Liver (tissue), 9 donors: ENCODE results near the gene NKX6-1. TPM values are rescaled to one million over a fixed set of nuclear protein-coding genes. Genes with fewer than 3 reads are reported as not detected.

Experiments
- DNase-seq: peaks from one replicate; pipeline ENCODE4 v3.0.0-alpha.2; 2017; ENCODE audit warnings: low spot score
- H3K27ac ChIP-seq, 2 donors: one replicate each; pipeline ENCODE4 v1.7.0; 2013; ENCODE audit warnings: inconsistent platforms in 2 of 2, low read length in 2 of 2, control low read depth in 1 of 2, low read depth in 1 of 2, mild to moderate bottlenecking in 1 of 2
- H3K27me3 ChIP-seq, 4 donors: one replicate each; pipeline versions ENCODE4 v1.6.1 to v1.7.0; 2013; ENCODE audit warnings: low read length in 3 of 4, inconsistent platforms in 1 of 4, mild to moderate bottlenecking in 1 of 4, moderate library complexity in 1 of 4; ENCODE audit not compliant: control insufficient read depth in 4 of 4, insufficient read depth in 4 of 4
- H3K36me3 ChIP-seq, 4 donors: one replicate each; pipeline versions ENCODE4 v1.6.1 to v1.7.0; 2013; ENCODE audit warnings: low read length in 3 of 4, mild to moderate bottlenecking in 3 of 4, low read depth in 1 of 4, moderate library complexity in 1 of 4; ENCODE audit not compliant: control insufficient read depth in 4 of 4, insufficient read depth in 3 of 4
- H3K4me1 ChIP-seq, 4 donors: one replicate each; pipeline versions ENCODE4 v1.6.1 to v1.7.0; 2013; ENCODE audit warnings: low read length in 3 of 4, mild to moderate bottlenecking in 3 of 4, moderate library complexity in 1 of 4; ENCODE audit not compliant: control insufficient read depth in 4 of 4, insufficient read depth in 4 of 4
- H3K4me3 ChIP-seq, 3 donors: one replicate each; pipeline versions ENCODE4 v1.6.1 to v1.7.0; 2013; ENCODE audit warnings: low read length in 3 of 3, control low read depth in 1 of 3, low read depth in 1 of 3, mild to moderate bottlenecking in 1 of 3
- H3K9ac ChIP-seq, 2 donors: one replicate each; pipeline ENCODE4 v1.7.0; 2013; ENCODE audit warnings: low read length in 2 of 2, mild to moderate bottlenecking in 2 of 2, moderate library complexity in 2 of 2, control low read depth in 1 of 2, low read depth in 1 of 2
- H3K9me3 ChIP-seq, 4 donors: one replicate each; pipeline versions ENCODE4 v1.6.1 to v1.7.0; 2013; ENCODE audit warnings: low read length in 3 of 4; ENCODE audit not compliant: control insufficient read depth in 4 of 4
- ATF3 ChIP-seq: IDR thresholded peaks from 2 replicates; pipeline ENCODE4 v1.6.1; 2016; ENCODE audit warnings: antibody characterized with exemption
- EGR1 ChIP-seq, 2 donors: IDR thresholded peaks; 2 replicates each; pipeline ENCODE4 v1.6.1; 2016 to 2018; ENCODE audit warnings: antibody characterized with exemption in 2 of 2, low read depth in 2 of 2
- FOXA2 ChIP-seq: IDR thresholded peaks from 2 replicates; pipeline ENCODE4 v1.6.1; 2016; ENCODE audit warnings: antibody characterized with exemption
- GABPA ChIP-seq, 2 donors: IDR thresholded peaks in 1 of 2; conservative IDR thresholded peaks in 1 of 2; 2 replicates each; pipeline ENCODE4 v1.6.1; 2016; ENCODE audit warnings: antibody characterized with exemption in 2 of 2, mild to moderate bottlenecking in 1 of 2, moderate library complexity in 1 of 2
- HNF4A ChIP-seq, 2 donors: conservative IDR thresholded peaks; 2 replicates each; pipeline ENCODE4 v1.6.1; 2016; ENCODE audit warnings: antibody characterized with exemption in 2 of 2, mild to moderate bottlenecking in 2 of 2
- HNF4G ChIP-seq: IDR thresholded peaks from 2 replicates; pipeline ENCODE4 v1.6.1; 2016; ENCODE audit warnings: antibody characterized with exemption
- JUND ChIP-seq, 2 donors: IDR thresholded peaks; 2 replicates each; pipeline ENCODE4 v1.6.1; 2016; ENCODE audit warnings: antibody characterized with exemption in 2 of 2
- MAX ChIP-seq: IDR thresholded peaks from 2 replicates; pipeline ENCODE4 v1.6.1; 2016; ENCODE audit warnings: antibody characterized with exemption
- NR2F2 ChIP-seq: IDR thresholded peaks from 2 replicates; pipeline ENCODE4 v1.6.1; 2016; ENCODE audit warnings: antibody characterized with exemption
- RAD21 ChIP-seq, 2 donors: IDR thresholded peaks; 2 replicates each; pipeline ENCODE4 v1.6.1; 2016; ENCODE audit warnings: antibody characterized with exemption in 2 of 2, mild to moderate bottlenecking in 2 of 2
- SP1 ChIP-seq: IDR thresholded peaks from 2 replicates; pipeline ENCODE4 v1.6.1; 2018; ENCODE audit warnings: antibody characterized with exemption, mild to moderate bottlenecking
- TAF1 ChIP-seq: conservative IDR thresholded peaks from 2 replicates; pipeline ENCODE4 v1.6.1; 2016; ENCODE audit warnings: antibody characterized with exemption, mild to moderate bottlenecking
- WGBS: extraction: QIAGEN DNeasy Blood & Tissue Kit; methylation state at CpG from one replicate; pipeline ENCODE4 v1.1.7; 2013; 5-methylcytosine and 5-hydroxymethylcytosine counted together
- polyA plus RNA-seq, 2 donors: library from polyadenylated mRNA; stranded (reverse) in 1 of 2; unstranded in 1 of 2; fragments of 200-250 nt in 1 of 2; fragments of >200 nt in 1 of 2; fragmentation: Nextera tagmentation in 1 of 2; extraction: Ambion mirVana in 1 of 2; gene quantifications; one replicate each; pipeline versions ENCODE4 v1.2.1 to v1.2.3, GENCODE V29; 2013 to 2015
- total RNA-seq, 2 donors: library from RNA; depleted of rRNA; stranded (reverse); fragments of >200 nt; gene quantifications; one replicate each; pipeline ENCODE4 v1.2.3, GENCODE V29; 2014
- TF ChIP-seq, protein P1 (sequence below): IDR thresholded peaks from 2 replicates; pipeline ENCODE4 v1.6.1; 2016; ENCODE audit warnings: antibody characterized with exemption
- TF ChIP-seq, protein P2 (sequence below): IDR thresholded peaks from 2 replicates; pipeline ENCODE4 v1.6.1; 2016; ENCODE audit warnings: antibody characterized with exemption, mild to moderate bottlenecking
- TF ChIP-seq, protein P3 (sequence below): fragments of 150-350 bp; IDR thresholded peaks from 2 replicates; pipeline ENCODE4 v1.5.1; 2017; ENCODE audit warnings: improper control_type of control experiment, low read depth, low read length; ENCODE audit not compliant: missing input control
- donor health status: healthy.
- donor health status: healthy.
- donor health status: healthy.
- donor health status: healthy.
- donor health status: healthy.

Gene NKX6-1
- total and polyA plus RNA-seq, 4 donors, result 0.05 TPM; not detected in 3

GRCh38 chr4:84530871-84531270, 31.8 kb upstream of the NKX6-1 start:
- TF ChIP-seq MAX, result no peak
- no peak for TF ChIP-seq FOXA2
- no peak for TF ChIP-seq HNF4G
- no peak for TF ChIP-seq EGR1 (IDR thresholded peaks at IDR 0.05; ENCODE audit: low read depth in 2 of 2)
- TF ChIP-seq, protein P1, sequence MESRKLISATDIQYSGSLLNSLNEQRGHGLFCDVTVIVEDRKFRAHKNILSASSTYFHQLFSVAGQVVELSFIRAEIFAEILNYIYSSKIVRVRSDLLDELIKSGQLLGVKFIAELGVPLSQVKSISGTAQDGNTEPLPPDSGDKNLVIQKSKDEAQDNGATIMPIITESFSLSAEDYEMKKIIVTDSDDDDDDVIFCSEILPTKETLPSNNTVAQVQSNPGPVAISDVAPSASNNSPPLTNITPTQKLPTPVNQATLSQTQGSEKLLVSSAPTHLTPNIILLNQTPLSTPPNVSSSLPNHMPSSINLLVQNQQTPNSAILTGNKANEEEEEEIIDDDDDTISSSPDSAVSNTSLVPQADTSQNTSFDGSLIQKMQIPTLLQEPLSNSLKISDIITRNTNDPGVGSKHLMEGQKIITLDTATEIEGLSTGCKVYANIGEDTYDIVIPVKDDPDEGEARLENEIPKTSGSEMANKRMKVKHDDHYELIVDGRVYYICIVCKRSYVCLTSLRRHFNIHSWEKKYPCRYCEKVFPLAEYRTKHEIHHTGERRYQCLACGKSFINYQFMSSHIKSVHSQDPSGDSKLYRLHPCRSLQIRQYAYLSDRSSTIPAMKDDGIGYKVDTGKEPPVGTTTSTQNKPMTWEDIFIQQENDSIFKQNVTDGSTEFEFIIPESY, result no peak
- no peak for TF ChIP-seq SP1
- no peak for TF ChIP-seq TAF1
- no peak for TF ChIP-seq JUND (IDR thresholded peaks at IDR 0.05)
- TF ChIP-seq NR2F2, result no peak
- TF ChIP-seq, protein P2, sequence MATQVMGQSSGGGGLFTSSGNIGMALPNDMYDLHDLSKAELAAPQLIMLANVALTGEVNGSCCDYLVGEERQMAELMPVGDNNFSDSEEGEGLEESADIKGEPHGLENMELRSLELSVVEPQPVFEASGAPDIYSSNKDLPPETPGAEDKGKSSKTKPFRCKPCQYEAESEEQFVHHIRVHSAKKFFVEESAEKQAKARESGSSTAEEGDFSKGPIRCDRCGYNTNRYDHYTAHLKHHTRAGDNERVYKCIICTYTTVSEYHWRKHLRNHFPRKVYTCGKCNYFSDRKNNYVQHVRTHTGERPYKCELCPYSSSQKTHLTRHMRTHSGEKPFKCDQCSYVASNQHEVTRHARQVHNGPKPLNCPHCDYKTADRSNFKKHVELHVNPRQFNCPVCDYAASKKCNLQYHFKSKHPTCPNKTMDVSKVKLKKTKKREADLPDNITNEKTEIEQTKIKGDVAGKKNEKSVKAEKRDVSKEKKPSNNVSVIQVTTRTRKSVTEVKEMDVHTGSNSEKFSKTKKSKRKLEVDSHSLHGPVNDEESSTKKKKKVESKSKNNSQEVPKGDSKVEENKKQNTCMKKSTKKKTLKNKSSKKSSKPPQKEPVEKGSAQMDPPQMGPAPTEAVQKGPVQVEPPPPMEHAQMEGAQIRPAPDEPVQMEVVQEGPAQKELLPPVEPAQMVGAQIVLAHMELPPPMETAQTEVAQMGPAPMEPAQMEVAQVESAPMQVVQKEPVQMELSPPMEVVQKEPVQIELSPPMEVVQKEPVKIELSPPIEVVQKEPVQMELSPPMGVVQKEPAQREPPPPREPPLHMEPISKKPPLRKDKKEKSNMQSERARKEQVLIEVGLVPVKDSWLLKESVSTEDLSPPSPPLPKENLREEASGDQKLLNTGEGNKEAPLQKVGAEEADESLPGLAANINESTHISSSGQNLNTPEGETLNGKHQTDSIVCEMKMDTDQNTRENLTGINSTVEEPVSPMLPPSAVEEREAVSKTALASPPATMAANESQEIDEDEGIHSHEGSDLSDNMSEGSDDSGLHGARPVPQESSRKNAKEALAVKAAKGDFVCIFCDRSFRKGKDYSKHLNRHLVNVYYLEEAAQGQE, result no peak
- TF ChIP-seq, protein P3, sequence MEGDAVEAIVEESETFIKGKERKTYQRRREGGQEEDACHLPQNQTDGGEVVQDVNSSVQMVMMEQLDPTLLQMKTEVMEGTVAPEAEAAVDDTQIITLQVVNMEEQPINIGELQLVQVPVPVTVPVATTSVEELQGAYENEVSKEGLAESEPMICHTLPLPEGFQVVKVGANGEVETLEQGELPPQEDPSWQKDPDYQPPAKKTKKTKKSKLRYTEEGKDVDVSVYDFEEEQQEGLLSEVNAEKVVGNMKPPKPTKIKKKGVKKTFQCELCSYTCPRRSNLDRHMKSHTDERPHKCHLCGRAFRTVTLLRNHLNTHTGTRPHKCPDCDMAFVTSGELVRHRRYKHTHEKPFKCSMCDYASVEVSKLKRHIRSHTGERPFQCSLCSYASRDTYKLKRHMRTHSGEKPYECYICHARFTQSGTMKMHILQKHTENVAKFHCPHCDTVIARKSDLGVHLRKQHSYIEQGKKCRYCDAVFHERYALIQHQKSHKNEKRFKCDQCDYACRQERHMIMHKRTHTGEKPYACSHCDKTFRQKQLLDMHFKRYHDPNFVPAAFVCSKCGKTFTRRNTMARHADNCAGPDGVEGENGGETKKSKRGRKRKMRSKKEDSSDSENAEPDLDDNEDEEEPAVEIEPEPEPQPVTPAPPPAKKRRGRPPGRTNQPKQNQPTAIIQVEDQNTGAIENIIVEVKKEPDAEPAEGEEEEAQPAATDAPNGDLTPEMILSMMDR, result no peak
- no peak for TF ChIP-seq RAD21 (IDR thresholded peaks at IDR 0.05)
- no peak for TF ChIP-seq GABPA (IDR thresholded peaks at IDR 0.05 in 1 of 2, conservative IDR thresholded peaks at IDR 0.05 in 1 of 2)
- TF ChIP-seq HNF4A (conservative IDR thresholded peaks at IDR 0.05), result no peak
- no peak for TF ChIP-seq ATF3
- Histone ChIP-seq H3K4me1 (no peaks in the 10 kb centered on the region), H3K9me3 (no peaks in the 10 kb centered on the region), H3K4me3 (no peak overlapping the region), H3K27me3 (no peaks in the 10 kb centered on the region), H3K27ac (no peak overlapping the region), H3K9ac (no peak overlapping the region), H3K36me3 (no peaks in the 10 kb centered on the region)
- DNase-seq, result no peak
- 72% methylated on average over 1 of the region's 1 CpG for whole genome bisulfite sequencing

DNA sequence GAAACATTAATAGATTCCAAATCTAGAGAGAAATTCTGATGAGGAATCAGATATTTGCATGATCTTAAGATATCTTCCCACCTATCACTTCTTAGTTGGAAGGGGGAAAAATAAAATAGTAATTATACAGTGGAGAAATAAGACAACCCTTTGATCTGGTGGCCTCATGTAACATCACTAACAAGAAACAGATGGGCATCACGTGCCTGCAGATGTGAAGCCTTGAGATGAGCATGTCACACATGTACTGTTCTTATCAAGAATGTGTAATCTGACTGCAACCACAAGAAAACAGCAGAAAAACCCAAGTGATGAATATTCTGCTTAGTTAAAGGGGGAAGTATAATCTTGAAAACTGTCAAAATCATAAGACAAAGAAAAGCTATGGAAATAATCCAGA, 31.4 kb upstream of the NKX6-1 start:
- H3K4me3 ChIP-seq, result no peak overlapping the region
- no peaks in the 10 kb centered on the region for H3K4me1 ChIP-seq
- no peak overlapping the region for H3K9ac ChIP-seq
- no peaks in the 10 kb centered on the region for H3K27me3 ChIP-seq
- no peak for DNase-seq
- no peaks in the 10 kb centered on the region for H3K36me3 ChIP-seq
- 79% methylated on average over 1 of the region's 1 CpG for WGBS
- no peaks in the 10 kb centered on the region for H3K9me3 ChIP-seq
- no peak overlapping the region for H3K27ac ChIP-seq
- TF ChIP-seq FOXA2 (no peak), MAX (no peak), NR2F2 (no peak), GABPA (IDR thresholded peaks at IDR 0.05 in 1 of 2, conservative IDR thresholded peaks at IDR 0.05 in 1 of 2) (no peak), SP1 (no peak)
- TF ChIP-seq, protein P3, result no peak
- TF ChIP-seq, protein P2, result no peak
